Bronchial epithelial cell (primary cell): ENCODE measurements around the gene NOSIP. TPM values are rescaled to one million over a fixed set of nuclear protein-coding genes. Genes with fewer than 3 reads are reported as not detected.

Experiments used
- DNase-seq: peaks from one replicate; pipeline ENCODE4 v3.0.0-alpha.2; 2010; ENCODE audit warnings: low read depth
- FAIRE-seq: peaks from 2 replicates; lab custom pipeline; 2011; peaks lifted over from hg19 to GRCh38; lab: Jason Lieb, UNC
- H3K27me3 ChIP-seq: 2 replicates; pipeline ENCODE4 v1.5.1; 2011; ENCODE audit warnings: low read length; ENCODE audit not compliant: control insufficient read depth, insufficient read depth
- H3K36me3 ChIP-seq: 2 replicates; pipeline ENCODE4 v1.5.1; 2011; ENCODE audit warnings: low read length; ENCODE audit not compliant: control insufficient read depth, insufficient read depth
- H3K4me3 ChIP-seq: 2 replicates; pipeline ENCODE4 v1.5.1; 2011; ENCODE audit warnings: mild to moderate bottlenecking, low read depth, low read length, control low read depth
- total RNA-seq: library from RNA; depleted of rRNA; stranded (reverse); fragments of >200 nt; gene quantifications from 2 replicates; pipeline ENCODE4 v1.2.1, GENCODE V29; 2014
- TF ChIP-seq, protein P1 (sequence below): IDR thresholded peaks from 2 replicates; pipeline ENCODE4 v1.5.1; 2011; ENCODE audit warnings: mild to moderate bottlenecking, moderate library complexity, low read length, control low read depth, inconsistent platforms; ENCODE audit not compliant: insufficient read depth, severe bottlenecking

NOSIP gene
- total RNA-seq, 1 donor from 2014 or later: 71.1 TPM

DNA sequence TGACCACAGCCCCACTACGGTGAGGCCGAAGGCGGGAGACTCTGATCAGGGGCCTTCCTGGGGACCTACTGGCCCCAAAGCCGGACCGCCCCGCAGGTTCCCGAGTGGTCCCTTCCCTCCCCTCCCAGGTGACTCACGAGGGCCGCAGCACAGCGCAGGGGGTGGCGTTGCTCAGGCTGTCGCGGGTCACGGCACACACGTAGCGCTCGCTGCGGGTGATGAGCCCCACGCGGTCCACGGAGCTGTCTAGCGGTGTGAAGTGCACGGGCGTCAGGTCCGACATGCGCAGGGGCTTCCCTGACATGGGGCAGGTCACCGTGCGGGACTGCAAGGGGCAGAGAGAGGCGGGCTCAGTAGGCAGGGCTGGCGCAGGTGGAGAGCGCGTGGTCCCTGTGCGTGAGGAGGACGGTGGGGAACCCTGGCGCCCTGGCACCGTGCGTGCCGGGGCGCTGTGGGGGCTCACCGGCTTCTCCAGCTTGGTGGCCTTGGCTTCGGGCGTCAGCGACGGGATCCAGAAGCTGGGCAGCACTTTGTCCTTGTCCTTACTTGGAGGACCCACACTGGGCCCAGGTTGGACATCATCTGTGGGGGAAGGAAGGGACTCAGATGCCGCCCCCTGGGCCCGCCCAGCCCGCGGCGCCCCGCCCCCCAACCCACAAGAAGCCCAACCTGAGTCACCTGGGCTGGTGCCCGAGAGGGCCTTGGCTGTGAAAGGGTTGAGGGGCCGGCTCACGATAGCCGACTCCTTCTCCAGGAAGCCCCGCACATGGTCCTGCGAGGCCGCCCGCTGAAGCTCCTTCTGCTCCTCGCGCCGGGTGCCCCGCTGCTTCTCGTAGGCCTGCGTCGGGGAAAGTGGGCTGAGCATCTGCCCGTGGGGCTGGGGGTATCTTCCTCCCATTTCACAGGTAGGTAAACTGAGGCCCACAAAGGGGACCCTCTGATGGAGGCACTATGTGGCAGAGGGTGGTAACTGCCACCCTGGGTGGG, 23.7 kb downstream of the NOSIP start:
- TF ChIP-seq, protein P1, sequence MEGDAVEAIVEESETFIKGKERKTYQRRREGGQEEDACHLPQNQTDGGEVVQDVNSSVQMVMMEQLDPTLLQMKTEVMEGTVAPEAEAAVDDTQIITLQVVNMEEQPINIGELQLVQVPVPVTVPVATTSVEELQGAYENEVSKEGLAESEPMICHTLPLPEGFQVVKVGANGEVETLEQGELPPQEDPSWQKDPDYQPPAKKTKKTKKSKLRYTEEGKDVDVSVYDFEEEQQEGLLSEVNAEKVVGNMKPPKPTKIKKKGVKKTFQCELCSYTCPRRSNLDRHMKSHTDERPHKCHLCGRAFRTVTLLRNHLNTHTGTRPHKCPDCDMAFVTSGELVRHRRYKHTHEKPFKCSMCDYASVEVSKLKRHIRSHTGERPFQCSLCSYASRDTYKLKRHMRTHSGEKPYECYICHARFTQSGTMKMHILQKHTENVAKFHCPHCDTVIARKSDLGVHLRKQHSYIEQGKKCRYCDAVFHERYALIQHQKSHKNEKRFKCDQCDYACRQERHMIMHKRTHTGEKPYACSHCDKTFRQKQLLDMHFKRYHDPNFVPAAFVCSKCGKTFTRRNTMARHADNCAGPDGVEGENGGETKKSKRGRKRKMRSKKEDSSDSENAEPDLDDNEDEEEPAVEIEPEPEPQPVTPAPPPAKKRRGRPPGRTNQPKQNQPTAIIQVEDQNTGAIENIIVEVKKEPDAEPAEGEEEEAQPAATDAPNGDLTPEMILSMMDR: no peak
- Histone ChIP-seq H3K4me3 (no peak overlapping the region), H3K27me3 (no peaks in the 10 kb centered on the region), H3K36me3 (peaks cover 21% of the 10 kb centered on the region)
- DNase-seq: no peak
- FAIRE-seq: no peak

DNA sequence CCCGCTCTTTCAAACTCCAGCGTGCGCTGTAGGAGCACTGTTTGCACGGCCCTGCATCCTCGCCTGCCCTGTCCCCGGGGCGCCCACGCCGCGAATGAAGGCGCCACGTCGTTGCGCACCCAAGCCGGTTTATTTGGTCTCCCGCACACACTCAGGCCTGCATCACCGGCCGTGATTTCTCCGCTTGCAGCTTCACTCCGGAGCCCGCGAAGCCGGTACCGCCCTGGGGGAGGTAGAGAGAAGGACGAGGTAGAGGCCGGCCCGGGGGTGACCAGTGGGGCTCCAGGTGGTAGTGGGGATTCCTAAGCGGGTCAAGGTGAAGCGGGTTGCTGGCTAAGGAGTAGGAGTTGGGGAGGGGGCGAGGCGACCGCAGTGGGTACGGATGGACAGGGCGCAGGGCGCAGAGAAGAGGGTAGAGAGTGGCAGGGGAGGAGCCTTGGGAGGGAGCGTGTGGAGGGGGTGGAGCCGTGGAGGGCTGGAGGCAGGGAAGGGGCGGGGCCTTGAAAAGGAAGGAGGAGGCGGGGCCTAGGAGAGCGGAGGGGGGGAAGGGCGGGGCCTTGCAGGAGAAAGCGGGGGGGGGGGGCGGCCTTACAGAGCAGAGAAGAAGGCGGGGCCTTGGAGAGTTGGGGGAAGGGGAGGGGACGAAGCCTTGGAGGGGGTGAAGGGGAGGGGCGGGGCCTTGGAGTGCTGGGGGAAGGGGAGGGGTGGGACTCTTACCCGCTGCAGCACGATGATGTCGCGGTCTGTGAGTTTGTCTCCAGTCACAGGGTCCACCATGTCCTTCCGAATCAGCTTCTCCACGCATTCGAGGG, 24.6 kb downstream of the NOSIP start:
- H3K27me3 ChIP-seq: no peaks in the 10 kb centered on the region
- FAIRE-seq (no peak), DNase-seq (peak; percentile 27)
- H3K4me3 ChIP-seq: no peak overlapping the region
- TF ChIP-seq, protein P1: no peak
- H3K36me3 ChIP-seq: peaks cover 21% of the 10 kb centered on the region

DNA sequence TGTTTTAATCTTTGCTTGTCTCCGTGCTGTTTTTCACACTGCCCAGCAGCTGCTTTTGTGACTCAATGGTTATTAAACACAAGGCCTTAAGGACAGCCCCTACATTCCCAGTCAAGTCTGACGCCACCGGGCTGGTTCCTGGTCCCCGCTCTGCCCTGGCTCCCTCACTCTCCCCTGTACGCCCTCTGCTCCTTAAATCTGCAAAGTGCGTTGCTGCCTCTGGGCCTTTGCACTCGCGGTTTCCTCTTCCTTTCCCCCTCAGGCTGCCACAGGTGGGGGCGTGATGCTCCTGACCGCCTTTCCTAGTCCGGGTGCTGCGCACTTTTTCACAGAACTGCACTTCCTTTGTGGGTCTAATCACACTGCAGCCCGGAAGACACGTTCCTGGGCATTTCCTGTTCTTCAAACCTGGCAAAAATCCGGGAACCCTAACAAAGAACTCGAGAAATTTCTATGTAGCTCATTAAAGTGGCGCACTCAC, 25.6 kb downstream of the NOSIP start:
- FAIRE-seq (no peak), DNase-seq (peak; percentile 44)
- no peaks in the 10 kb centered on the region for H3K27me3 ChIP-seq
- TF ChIP-seq, protein P1: no peak
- peaks cover 17% of the 10 kb centered on the region for H3K36me3 ChIP-seq
- H3K4me3 ChIP-seq: no peak overlapping the region

DNA sequence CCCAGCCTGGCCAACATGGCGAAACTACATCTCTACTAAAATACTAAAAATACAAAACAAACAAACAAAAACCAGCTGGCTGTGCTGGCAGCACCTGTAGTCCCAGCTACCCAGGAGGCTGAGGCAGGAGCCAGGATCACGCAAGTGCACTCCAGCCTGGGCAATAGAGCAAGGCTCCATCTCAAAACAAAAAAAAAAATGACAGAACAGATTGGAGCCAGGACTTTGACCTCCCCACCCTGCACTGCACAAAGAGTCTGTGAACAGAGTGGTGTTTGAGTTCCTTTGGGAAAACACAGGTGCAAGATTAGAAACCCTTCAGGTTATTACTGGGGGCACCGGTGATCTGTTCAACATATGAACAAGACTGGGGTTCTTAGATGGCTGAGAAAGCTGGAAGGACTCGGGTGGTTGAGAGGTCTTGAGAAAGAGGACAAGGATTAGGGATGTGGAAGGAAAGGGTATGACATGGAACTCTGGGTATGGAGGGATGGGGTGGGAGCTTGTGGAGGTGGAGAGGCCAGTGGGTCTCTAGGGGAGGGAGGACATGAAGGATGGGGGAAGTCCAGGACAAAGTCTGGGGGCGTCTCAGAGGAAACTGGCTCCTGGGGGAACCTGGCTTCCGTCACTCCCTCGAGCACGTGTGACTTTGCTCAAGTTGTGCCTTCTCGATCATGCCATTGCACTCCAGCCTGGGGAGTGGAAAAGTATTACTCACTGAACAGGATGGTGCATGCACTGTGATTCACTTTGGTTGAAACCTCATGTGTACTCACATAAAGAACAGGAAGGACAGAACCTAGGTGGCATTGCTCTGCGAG, 26.7 kb downstream of the NOSIP start:
- H3K4me3 ChIP-seq: no peak overlapping the region
- H3K27me3 ChIP-seq: no peaks in the 10 kb centered on the region
- DNase-seq (peak; percentile 97), FAIRE-seq (peak; percentile 99)
- H3K36me3 ChIP-seq: peaks cover 15% of the 10 kb centered on the region
- TF ChIP-seq, protein P1: no peak

DNA sequence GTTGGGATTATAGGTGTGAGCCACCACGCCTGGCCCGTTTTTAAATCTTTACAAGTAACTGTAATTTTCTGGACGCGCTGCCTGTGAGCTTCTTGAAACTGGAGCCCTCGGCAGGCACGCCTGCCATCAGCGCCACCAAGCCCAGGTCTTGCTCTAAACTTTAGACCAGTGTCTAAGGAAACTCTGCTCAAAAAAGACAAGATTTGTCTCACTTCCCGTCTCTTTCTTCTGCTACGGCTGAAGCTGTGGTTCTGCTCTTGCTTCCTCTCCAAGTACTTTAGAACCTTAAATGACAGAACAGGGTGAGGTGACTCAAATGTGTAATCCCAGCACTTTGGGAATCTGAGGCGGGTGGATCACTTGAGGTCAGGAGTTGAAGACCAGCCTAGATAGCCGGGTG, 27.6 kb downstream of the NOSIP start:
- H3K27me3 ChIP-seq: no peaks in the 10 kb centered on the region
- peaks cover 11% of the 10 kb centered on the region for H3K36me3 ChIP-seq
- no peak for FAIRE-seq
- TF ChIP-seq, protein P1: no peak
- no peak overlapping the region for H3K4me3 ChIP-seq
- no peak for DNase-seq
